CD14-positive monocyte (primary cell): ENCODE measurements around the gene YTHDC2. TPM values are rescaled to one million over a fixed set of nuclear protein-coding genes. Genes with fewer than 3 reads are reported as not detected.

Source experiments
- DNase-seq, 3 donors: peaks; one replicate each; pipeline ENCODE4 v3.0.0-alpha.2; 2011 to 2022
- H2AFZ ChIP-seq: 2 replicates; pipeline ENCODE4 v1.6.0; 2012; ENCODE audit warnings: mild to moderate bottlenecking, low read depth, low read length, inconsistent platforms; ENCODE audit not compliant: insufficient read depth, poor library complexity, severe bottlenecking
- H3K27ac ChIP-seq, 2 donors: 1 replicate in 1 of 2; 2 replicates in 1 of 2; pipeline ENCODE4 v1.5.1; 2012 to 2013; ENCODE audit warnings: low read length in 2 of 2, control low read depth in 1 of 2, inconsistent platforms in 1 of 2, low read depth in 1 of 2, mild to moderate bottlenecking in 1 of 2
- H3K27me3 ChIP-seq, 2 donors: one replicate each; pipeline versions ENCODE4 v1.6.0 to v1.6.1; 2011 to 2013; ENCODE audit warnings: low read length in 2 of 2; ENCODE audit not compliant: control insufficient read depth in 2 of 2, insufficient read depth in 2 of 2
- H3K36me3 ChIP-seq, 2 donors: replicated peaks in 1 of 2; 1 replicate in 1 of 2; 2 replicates in 1 of 2; pipeline versions ENCODE4 v1.5.1 to v1.6.1; 2012 to 2013; ENCODE audit warnings: low read length in 2 of 2, control low read depth in 1 of 2, inconsistent platforms in 1 of 2, mild to moderate bottlenecking in 1 of 2; ENCODE audit not compliant: insufficient read depth in 2 of 2, control insufficient read depth in 1 of 2
- H3K4me1 ChIP-seq, 2 donors: 1 replicate in 1 of 2; 2 replicates in 1 of 2; pipeline versions ENCODE4 v1.5.1 to v1.6.1; 2012 to 2013; ENCODE audit warnings: low read length in 2 of 2, control low read depth in 1 of 2, inconsistent platforms in 1 of 2, mild to moderate bottlenecking in 1 of 2, moderate library complexity in 1 of 2; ENCODE audit not compliant: insufficient read depth in 2 of 2, control insufficient read depth in 1 of 2
- H3K4me2 ChIP-seq: replicated peaks from 2 replicates; pipeline ENCODE3; 2012; ENCODE audit warnings: low read length, moderate library complexity, mild to moderate bottlenecking; ENCODE audit not compliant: poor library complexity, severe bottlenecking; ENCODE audit errors: extremely low read depth
- H3K4me3 ChIP-seq, 3 experiments: fragments of 200-600 bp in 1 of 3; sonication (generic) in 1 of 3; replicated peaks in 1 of 3; 1 replicate in 2 of 3; 2 replicates in 1 of 3; pipeline ENCODE4 v1.5.1; 2011 to 2013; ENCODE audit warnings: low read length in 3 of 3, mild to moderate bottlenecking in 3 of 3, control low read depth in 2 of 3, low read depth in 2 of 3, inconsistent platforms in 1 of 3, moderate library complexity in 1 of 3
- H3K79me2 ChIP-seq: 2 replicates; pipeline ENCODE4 v1.6.0; 2012; ENCODE audit warnings: mild to moderate bottlenecking, control low read depth, inconsistent platforms, low read length, moderate library complexity; ENCODE audit not compliant: insufficient read depth
- H3K9ac ChIP-seq: 2 replicates; pipeline ENCODE4 v1.6.0; 2017; ENCODE audit warnings: low read length, mild to moderate bottlenecking; ENCODE audit not compliant: insufficient read depth, poor library complexity, severe bottlenecking
- H3K9me3 ChIP-seq, 2 donors: replicated peaks in 1 of 2; 1 replicate in 1 of 2; 2 replicates in 1 of 2; pipeline versions ENCODE4 v1.5.1 to v1.6.1; 2012 to 2013; ENCODE audit warnings: low read length in 2 of 2, control low read depth in 1 of 2; ENCODE audit not compliant: control insufficient read depth in 1 of 2, insufficient read depth in 1 of 2
- H4K20me1 ChIP-seq: 2 replicates; pipeline ENCODE4 v1.6.0; 2012; ENCODE audit warnings: mild to moderate bottlenecking, low read length, control low read depth, moderate library complexity; ENCODE audit not compliant: insufficient read depth
- H3K27ac Mint-ChIP-seq, 7 donors: one replicate each; pipeline ENCODE4 v1.8.0; 2020; ENCODE audit warnings: mild to moderate bottlenecking in 7 of 7, mixed read lengths in 7 of 7, moderate library complexity in 6 of 7, inconsistent platforms in 2 of 7
- H3K27me3 Mint-ChIP-seq, 3 donors: one replicate each; pipeline ENCODE4 v1.8.0; 2021 to 2022; ENCODE audit warnings: low read depth in 3 of 3, mild to moderate bottlenecking in 3 of 3, mixed read lengths in 3 of 3, moderate library complexity in 3 of 3, inconsistent platforms in 1 of 3
- H3K36me3 Mint-ChIP-seq, 2 donors: one replicate each; pipeline ENCODE4 v1.8.0; 2020; ENCODE audit warnings: mixed read lengths in 2 of 2, inconsistent platforms in 1 of 2, mild to moderate bottlenecking in 1 of 2
- H3K4me1 Mint-ChIP-seq: one replicate; pipeline ENCODE4 v1.8.0; 2020; ENCODE audit warnings: mild to moderate bottlenecking, mixed read lengths
- H3K4me3 Mint-ChIP-seq, 2 donors: one replicate each; pipeline ENCODE4 v1.8.0; 2020; ENCODE audit warnings: mild to moderate bottlenecking in 2 of 2, mixed read lengths in 2 of 2, moderate library complexity in 1 of 2
- H3K9me3 Mint-ChIP-seq, 7 donors: one replicate each; pipeline ENCODE4 v1.8.0; 2020 to 2022; ENCODE audit warnings: mixed read lengths in 7 of 7, mild to moderate bottlenecking in 6 of 7, moderate library complexity in 6 of 7, inconsistent platforms in 2 of 7
- WGBS: methylation state at CpG from one replicate; pipeline ENCODE4 v1.1.5; 2013; ENCODE audit warnings: missing lambda C conversion rate; ENCODE audit not compliant: insufficient coverage; 5-methylcytosine and 5-hydroxymethylcytosine counted together
- intact Hi-C, 2 donors: fragments of 100-400 bp; cut with micrococcal nuclease; formaldehyde crosslinking; loops; one replicate each; pipeline versions ENCODE4 v1.15.0 to v1.15.1; 2023
- polyA plus RNA-seq, 3 donors: library from polyadenylated mRNA; depleted of rRNA in 1 of 3; unstranded in 2 of 3; stranded (reverse) in 1 of 3; fragments of 300-500 nt in 2 of 3; fragments of >200 nt in 1 of 3; fragmentation: Illumina TruSeq in 2 of 3; gene quantifications; 1 replicate in 2 of 3; 2 replicates in 1 of 3; pipeline ENCODE4 v1.2.3, GENCODE V29; 2012 to 2021
- TF ChIP-seq, protein P1 (sequence below): fragments of 200-600 bp; IDR thresholded peaks from one replicate; pipeline ENCODE4 v1.8.0; 2022; ENCODE audit warnings: antibody characterized with exemption, mild to moderate bottlenecking

YTHDC2 gene
- polyA plus RNA-seq, 3 donors: 5.8 to 10.3 (median 10.3) TPM

DNA sequence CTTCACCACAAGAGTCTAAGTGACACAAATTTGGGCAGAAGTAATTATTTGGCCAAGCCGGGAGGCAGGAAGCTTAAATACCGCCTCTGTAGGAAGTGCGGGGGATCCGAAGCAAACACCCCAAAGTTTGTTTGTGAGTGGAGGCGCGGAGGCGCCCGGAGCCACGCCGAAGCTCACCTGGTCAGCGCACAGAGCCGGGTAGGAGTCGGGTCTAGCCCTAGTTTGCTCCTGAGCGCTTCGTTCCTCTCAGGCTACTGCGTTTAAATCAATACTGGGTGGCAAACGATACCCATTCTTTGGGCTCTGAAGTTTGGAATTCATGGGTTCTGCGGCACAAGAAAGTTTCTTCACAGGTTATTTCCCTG, 26.1 kb upstream of the YTHDC2 start:
- H3K4me3 ChIP-seq: peak overlapping the region in 1 of 3 experiments; percentile 67
- H3K27ac Mint-ChIP-seq: no peak overlapping the region
- H4K20me1 ChIP-seq: no peaks in the 10 kb centered on the region
- 9% methylated on average over 18 of the region's 18 CpGs for WGBS
- H3K36me3 ChIP-seq: no peaks in the 10 kb centered on the region
- H3K27me3 ChIP-seq: peaks cover 89 to 98% of the 10 kb centered on the region in 2 donors
- no peaks in the 10 kb centered on the region for H3K79me2 ChIP-seq
- H2AFZ ChIP-seq: peak overlapping the region; percentile 70
- peaks cover 10 to 43% (median 30%) of the 10 kb centered on the region in 7 donors for H3K9me3 Mint-ChIP-seq
- H3K27ac ChIP-seq: no peak overlapping the region
- H3K4me3 Mint-ChIP-seq: peak overlapping the region; percentile 78 to 89
- H3K9me3 ChIP-seq: peaks cover 28 to 48% of the 10 kb centered on the region in 2 donors
- H3K9ac ChIP-seq: no peak overlapping the region
- peaks cover 26% of the 10 kb centered on the region for H3K4me1 Mint-ChIP-seq
- peaks cover 86 to 93% (median 92%) of the 10 kb centered on the region in 3 donors for H3K27me3 Mint-ChIP-seq
- DNase-seq: no peak
- peak overlapping the region; percentile 76 for H3K4me2 ChIP-seq
- TF ChIP-seq, protein P1, sequence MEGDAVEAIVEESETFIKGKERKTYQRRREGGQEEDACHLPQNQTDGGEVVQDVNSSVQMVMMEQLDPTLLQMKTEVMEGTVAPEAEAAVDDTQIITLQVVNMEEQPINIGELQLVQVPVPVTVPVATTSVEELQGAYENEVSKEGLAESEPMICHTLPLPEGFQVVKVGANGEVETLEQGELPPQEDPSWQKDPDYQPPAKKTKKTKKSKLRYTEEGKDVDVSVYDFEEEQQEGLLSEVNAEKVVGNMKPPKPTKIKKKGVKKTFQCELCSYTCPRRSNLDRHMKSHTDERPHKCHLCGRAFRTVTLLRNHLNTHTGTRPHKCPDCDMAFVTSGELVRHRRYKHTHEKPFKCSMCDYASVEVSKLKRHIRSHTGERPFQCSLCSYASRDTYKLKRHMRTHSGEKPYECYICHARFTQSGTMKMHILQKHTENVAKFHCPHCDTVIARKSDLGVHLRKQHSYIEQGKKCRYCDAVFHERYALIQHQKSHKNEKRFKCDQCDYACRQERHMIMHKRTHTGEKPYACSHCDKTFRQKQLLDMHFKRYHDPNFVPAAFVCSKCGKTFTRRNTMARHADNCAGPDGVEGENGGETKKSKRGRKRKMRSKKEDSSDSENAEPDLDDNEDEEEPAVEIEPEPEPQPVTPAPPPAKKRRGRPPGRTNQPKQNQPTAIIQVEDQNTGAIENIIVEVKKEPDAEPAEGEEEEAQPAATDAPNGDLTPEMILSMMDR: no peak
- peaks cover 12 to 16% of the 10 kb centered on the region in 2 donors for H3K36me3 Mint-ChIP-seq
- intact Hi-C loops: no loop called here
- H3K4me1 ChIP-seq: peaks cover 27 to 28% of the 10 kb centered on the region in 2 donors

DNA sequence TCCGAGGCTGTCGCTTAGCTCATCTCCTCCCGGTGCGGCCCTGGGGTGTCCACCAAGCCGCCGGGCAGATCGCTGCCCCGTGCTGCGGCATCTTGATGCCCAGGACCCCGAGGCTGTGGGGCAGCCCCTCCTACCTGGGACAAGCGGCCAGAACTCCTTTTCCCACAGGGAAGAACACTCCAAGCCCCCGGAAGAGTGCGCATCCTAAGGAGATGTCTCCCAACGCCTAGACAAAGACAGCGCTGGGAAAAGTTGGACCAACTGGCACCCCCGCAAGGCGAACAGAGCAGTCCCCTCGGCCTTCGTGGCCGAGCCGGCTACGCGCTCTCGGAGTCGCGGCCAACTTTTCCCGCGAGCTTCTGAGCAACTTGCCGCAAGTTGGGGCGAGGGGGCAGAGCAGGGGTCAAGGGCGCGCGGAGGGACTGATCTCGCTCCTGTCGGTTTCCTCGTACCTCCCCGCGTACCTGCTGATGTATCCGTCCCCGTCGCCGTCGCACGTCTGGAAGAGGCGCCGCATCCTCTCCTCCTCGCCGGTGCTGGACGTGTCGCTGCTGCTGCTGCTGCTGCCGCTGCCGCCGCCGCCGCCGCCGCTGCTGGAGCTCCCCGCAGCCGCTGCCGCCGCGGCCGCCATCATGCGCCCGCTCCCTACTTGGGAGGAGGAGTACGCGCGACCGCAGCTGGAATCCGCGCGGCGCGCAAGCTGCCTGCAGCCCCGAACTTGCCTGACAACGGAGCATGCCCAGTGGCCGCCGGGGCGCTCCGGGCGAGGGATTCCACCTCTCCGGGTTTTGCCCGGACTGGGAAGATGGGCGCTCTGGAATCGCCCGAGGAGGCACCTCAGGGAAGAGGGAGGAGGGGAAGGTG, 25.5 kb upstream of the YTHDC2 start, which contains the start of gene MCC:
Gene MCC (minus strand): TSS at position 673 of the 864 bp plus-strand sequence.
- H3K4me3 Mint-ChIP-seq: peak within 1 kb of the TSS; percentile 78 to 89
- H3K27me3 Mint-ChIP-seq: peaks cover 85 to 93% (median 91%) of the 10 kb centered on the region in 3 donors
- WGBS: 2% methylated on average over 84 of the region's 86 CpGs
- H3K36me3 Mint-ChIP-seq: peaks cover 12 to 16% of the 10 kb centered on the region in 2 donors
- H3K27ac ChIP-seq: no peak within 1 kb of the TSS
- H3K4me2 ChIP-seq: peak within 1 kb of the TSS; percentile 76
- no peaks in the 10 kb centered on the region for H3K36me3 ChIP-seq
- H3K9ac ChIP-seq: no peak within 1 kb of the TSS
- intact Hi-C loops: no loop called here
- H3K4me3 ChIP-seq: peak within 1 kb of the TSS in 2 of 3 experiments; percentile 25 to 67
- peaks cover 10 to 43% (median 30%) of the 10 kb centered on the region in 7 donors for H3K9me3 Mint-ChIP-seq
- H3K4me1 Mint-ChIP-seq: peaks cover 26% of the 10 kb centered on the region
- H3K27ac Mint-ChIP-seq: peak within 1 kb of the TSS in 1 of 7 donors; percentile 36
- H3K9me3 ChIP-seq: peaks cover 28 to 48% of the 10 kb centered on the region in 2 donors
- DNase-seq: peak in 1 of 3 donors; percentile 32
- peak within 1 kb of the TSS; percentile 70 for H2AFZ ChIP-seq
- peaks cover 87 to 98% of the 10 kb centered on the region in 2 donors for H3K27me3 ChIP-seq
- H3K79me2 ChIP-seq: no peaks in the 10 kb centered on the region
- TF ChIP-seq, protein P1: no peak
- H4K20me1 ChIP-seq: no peaks in the 10 kb centered on the region
- H3K4me1 ChIP-seq: peaks cover 27 to 28% of the 10 kb centered on the region in 2 donors
